ENCODE results near the gene NRARP.
"Not testable (repeated sequence)": the region's sequence is repeated elsewhere in the genome, so short reads cannot be mapped to it uniquely, and the experiment has no call there.

DNA sequence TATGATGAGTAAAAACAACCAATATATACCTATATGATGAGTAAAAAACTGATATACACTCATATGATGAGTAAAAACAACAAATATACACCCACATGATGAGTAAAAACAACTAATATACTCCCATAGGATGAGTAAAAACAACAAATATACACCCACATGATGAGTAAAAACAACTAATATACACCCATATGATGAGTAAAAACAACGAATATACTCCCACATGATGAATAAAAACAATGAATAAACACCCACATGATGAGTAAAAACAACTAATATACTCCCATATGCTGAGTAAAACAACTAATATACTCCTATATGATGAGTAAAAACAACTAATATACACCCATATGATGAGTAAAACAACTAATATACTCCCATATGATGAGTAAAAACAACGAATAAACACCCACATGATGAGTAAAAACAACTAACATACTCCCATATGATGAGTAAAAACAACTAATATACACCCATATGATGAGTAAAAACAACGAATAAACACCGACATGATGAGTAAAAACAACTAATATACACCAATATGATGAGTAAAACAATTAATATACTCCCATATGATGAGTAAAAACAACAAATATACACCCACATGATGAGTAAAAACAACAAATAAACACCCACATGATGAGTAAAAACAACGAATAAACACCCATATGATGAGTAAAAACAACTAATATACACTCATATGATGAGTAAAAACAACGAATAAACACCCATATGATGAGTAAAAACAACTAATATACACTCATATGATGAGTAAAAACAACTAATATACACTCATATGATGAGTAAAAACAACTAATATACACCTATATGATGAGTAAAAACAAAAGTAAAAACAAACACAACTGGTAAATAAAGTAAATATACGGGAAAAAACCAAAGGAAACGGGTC, 25.8 kb upstream of the NRARP start:
- not testable (repeated sequence) for TF ChIP-seq REST (IDR thresholded peaks at IDR 0.05; ENCODE audit: insufficient read depth in 1 of 2, low read depth in 2 of 2, low read length in 1 of 2); CTCF (IDR thresholded peaks at IDR 0.05)
